ENCODE results near the gene DAB2IP. TPM values are rescaled to one million over a fixed set of nuclear protein-coding genes. Genes with fewer than 3 reads are reported as not detected.

DAB2IP gene
- polyA plus RNA-seq, 1 donor from 2014 or later: not detected

DNA sequence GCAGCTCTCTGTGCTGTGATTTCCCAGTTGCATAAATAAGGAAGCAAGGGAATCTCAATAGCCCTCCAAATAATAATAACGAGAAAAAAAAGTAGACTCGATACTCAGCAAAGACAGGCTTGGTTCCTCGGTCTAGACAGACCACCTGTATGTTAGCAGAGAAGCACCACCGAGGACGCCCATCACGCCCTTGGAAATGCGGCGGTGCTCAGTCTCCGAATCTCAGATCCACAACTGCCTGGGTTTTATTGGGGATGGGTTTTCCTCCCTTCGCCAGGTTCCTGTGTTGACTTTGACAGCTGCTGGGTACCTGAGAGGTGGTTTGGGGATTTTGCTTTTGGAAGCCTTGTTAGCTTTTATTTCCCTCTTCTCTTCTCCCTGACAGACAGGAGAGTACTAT, 7.2 kb downstream of the DAB2IP start:
- Mint-ChIP-seq H3K4me1 (no peaks in the 10 kb centered on the region), H3K27me3 (peaks cover 24% of the 10 kb centered on the region), H3K36me3 (peaks cover 2% of the 10 kb centered on the region), H3K4me3 (no peak overlapping the region), H3K9me3 (peaks cover 0 to 2% (median 0%) of the 10 kb centered on the region in 3 donors), H3K27ac (no peak overlapping the region)

DNA sequence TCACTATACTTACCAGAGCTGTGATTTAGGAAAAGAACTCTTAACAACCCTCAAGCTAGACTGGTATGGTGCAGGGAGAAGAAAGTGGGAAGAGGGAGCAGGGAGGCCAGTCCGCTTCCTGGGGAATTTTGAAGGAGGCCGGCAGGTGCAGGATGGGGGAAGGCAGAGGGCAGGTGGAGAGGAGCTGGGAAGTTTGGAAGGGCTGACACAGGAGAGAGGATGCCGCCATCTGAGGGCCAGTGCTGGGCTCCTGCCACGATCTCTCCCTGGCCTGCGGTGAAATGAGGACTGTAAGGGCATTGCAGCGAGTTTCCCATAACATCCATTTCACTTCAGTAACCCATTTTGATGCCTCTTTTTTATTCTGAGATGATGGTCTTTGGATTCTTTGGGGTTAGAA, 8.9 kb downstream of the DAB2IP start:
- H3K9me3 Mint-ChIP-seq: peaks cover 0 to 2% (median 0%) of the 10 kb centered on the region in 3 donors
- H3K27me3 Mint-ChIP-seq: peaks cover 20% of the 10 kb centered on the region
- H3K4me1 Mint-ChIP-seq: no peaks in the 10 kb centered on the region
- no peak overlapping the region for H3K4me3 Mint-ChIP-seq
- peak overlapping the region in 1 of 3 donors; percentile 2 for H3K27ac Mint-ChIP-seq
- peaks cover 2% of the 10 kb centered on the region for H3K36me3 Mint-ChIP-seq

DNA sequence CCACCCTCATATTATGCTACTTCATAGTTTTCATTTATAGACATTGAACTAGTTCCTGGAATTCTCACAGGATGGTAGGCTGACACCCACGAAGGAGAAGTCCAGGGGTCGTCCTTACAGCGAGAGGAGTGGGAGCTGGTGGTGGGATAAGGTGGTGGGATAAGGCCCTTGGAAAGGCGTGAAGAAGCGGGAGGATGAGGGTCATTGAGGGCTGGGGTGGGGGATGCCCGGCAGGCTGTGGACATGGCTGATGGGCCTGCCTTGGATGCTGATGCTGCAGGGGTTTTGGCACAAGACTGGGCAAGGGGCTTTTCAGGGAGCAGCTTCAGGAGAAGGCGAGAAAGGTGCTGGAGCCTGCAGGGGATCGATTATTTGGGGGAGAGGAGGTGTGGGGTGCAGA, 9.4 kb downstream of the DAB2IP start:
- H3K27ac Mint-ChIP-seq: no peak overlapping the region
- H3K9me3 Mint-ChIP-seq: peaks cover 0 to 2% (median 0%) of the 10 kb centered on the region in 3 donors
- H3K27me3 Mint-ChIP-seq: peaks cover 21% of the 10 kb centered on the region
- no peaks in the 10 kb centered on the region for H3K4me1 Mint-ChIP-seq
- H3K36me3 Mint-ChIP-seq: peaks cover 2% of the 10 kb centered on the region
- H3K4me3 Mint-ChIP-seq: no peak overlapping the region

DNA sequence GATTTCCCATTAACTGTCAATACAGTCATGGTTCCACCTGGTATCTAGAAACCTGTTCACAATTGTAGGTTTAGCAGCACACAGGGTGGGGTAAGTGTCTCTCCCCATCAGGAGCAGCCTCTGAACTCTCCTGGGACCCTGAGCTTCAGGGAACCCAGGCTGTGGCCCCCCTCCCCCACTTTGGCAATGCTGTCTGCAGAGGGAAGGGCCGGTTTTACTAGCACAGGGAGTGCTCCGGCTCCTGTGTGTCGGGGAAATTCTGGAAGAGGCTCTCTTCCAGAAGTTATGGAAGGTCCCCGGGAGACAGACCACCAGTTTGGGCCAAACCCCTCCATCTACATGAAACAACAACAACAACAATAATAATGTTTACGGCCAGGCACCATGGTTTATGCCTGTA, 9.9 kb downstream of the DAB2IP start:
- no peaks in the 10 kb centered on the region for H3K4me1 Mint-ChIP-seq
- peaks cover 0 to 2% (median 0%) of the 10 kb centered on the region in 3 donors for H3K9me3 Mint-ChIP-seq
- H3K4me3 Mint-ChIP-seq: no peak overlapping the region
- H3K27ac Mint-ChIP-seq: no peak overlapping the region
- peaks cover 22% of the 10 kb centered on the region for H3K27me3 Mint-ChIP-seq
- peaks cover 2% of the 10 kb centered on the region for H3K36me3 Mint-ChIP-seq

DNA sequence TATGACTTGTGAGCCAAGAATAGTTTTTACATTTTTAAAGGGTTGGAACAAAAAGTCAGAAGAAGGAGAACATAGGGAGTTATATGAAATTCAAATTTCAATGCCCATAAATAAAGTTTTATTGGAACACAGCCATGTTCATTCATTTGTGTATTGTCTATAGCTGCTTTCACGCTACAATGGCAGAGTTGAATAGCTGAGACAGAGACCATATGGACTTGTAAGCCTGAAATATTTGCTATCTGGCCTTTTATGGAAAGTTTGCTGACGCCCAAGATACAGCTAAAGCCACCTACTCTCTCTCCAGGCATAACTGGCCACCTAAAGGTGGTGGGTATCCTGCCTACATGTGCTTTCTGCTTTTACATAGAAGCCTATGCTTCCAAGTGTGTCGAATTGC, 10.9 kb downstream of the DAB2IP start:
- H3K27me3 Mint-ChIP-seq: peaks cover 18% of the 10 kb centered on the region
- H3K9me3 Mint-ChIP-seq: peaks cover 0 to 2% (median 0%) of the 10 kb centered on the region in 3 donors
- no peak overlapping the region for H3K27ac Mint-ChIP-seq
- H3K4me3 Mint-ChIP-seq: no peak overlapping the region
- peaks cover 2% of the 10 kb centered on the region for H3K36me3 Mint-ChIP-seq
- no peaks in the 10 kb centered on the region for H3K4me1 Mint-ChIP-seq

DNA sequence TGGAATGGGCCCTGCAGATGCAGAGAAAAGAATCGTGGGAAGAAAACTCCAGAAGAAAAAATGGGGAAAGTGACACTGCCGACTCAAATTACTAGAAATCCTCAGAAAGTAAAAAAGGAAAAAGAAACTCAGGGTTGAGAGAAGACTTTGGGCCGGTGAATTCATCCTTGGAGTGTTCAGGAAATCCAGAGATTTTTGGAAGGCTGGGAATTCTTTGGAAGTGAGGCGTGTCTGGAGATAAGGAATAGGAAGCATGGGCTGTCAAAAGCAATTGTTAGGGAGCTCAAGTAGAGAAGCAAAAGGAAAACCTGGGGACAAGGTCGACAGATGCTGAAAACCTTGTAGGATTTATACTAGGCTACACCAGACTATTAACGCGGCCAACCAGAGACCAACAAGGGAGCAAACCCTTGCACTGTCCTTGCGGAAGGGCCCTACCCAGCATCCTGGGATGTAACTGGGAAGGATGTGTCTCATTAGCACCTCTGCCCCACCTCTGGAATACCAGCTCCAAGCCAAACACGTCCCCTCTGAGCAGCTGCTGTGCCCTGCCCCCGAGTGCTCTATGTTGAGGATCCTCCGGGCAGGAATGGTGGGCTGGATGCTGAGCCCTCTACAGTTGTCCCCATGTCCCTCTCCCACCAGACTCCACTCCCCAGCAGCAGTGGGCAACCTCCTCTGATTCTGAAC, 11.6 kb downstream of the DAB2IP start:
- Mint-ChIP-seq H3K27ac (no peak overlapping the region), H3K36me3 (peaks cover 2% of the 10 kb centered on the region), H3K27me3 (peaks cover 16% of the 10 kb centered on the region), H3K9me3 (peaks cover 0 to 2% (median 0%) of the 10 kb centered on the region in 3 donors), H3K4me1 (no peaks in the 10 kb centered on the region), H3K4me3 (peak overlapping the region in 1 of 4 donors; percentile 63)

DNA sequence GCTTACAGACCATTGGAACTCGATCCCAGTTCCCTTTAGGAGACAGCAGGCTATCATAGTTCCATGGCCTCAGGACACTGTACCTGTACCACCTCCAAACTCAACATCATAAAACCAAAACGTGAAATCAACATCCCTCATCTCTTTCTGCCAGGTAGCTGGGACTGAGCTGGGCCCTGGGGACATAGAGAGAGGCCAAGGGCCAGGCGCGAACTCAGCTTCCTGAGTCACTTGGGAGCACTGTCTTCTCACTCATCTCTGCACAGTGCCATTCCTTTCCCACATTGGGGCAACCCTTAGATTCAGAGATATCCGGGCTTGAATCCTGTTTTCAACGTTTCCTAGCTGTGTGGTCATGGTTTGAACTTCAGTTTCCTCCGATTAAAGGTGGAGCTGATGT, 12.2 kb downstream of the DAB2IP start:
- no peak overlapping the region for H3K27ac Mint-ChIP-seq
- peaks cover 16% of the 10 kb centered on the region for H3K27me3 Mint-ChIP-seq
- H3K4me3 Mint-ChIP-seq: no peak overlapping the region
- H3K4me1 Mint-ChIP-seq: no peaks in the 10 kb centered on the region
- peaks cover 2% of the 10 kb centered on the region for H3K36me3 Mint-ChIP-seq
- H3K9me3 Mint-ChIP-seq: peaks cover 0 to 2% (median 0%) of the 10 kb centered on the region in 3 donors

DNA sequence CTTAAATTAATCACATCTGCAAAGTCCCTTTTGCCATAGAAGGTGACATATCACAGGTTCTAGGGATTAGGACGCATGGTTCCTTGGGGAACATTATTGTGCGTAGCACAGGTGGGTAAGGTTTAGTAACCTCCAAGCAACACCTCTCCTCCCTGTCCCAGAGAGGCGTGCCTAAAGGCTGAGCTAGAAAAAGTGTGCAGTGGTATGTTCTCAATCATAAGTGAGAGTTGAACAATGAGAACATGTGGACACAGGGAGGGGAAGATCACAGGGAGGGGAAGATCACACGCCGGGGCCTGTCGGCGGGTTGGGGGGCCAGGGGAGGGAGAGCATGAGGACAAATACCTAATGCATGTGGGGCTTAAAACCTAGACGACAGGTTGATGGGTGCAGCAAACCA, 14.9 kb downstream of the DAB2IP start:
- H3K27me3 Mint-ChIP-seq: peaks cover 21% of the 10 kb centered on the region
- no peak overlapping the region for H3K4me3 Mint-ChIP-seq
- no peak overlapping the region for H3K27ac Mint-ChIP-seq
- H3K9me3 Mint-ChIP-seq: peaks cover 0 to 3% (median 3%) of the 10 kb centered on the region in 3 donors
- H3K36me3 Mint-ChIP-seq: no peaks in the 10 kb centered on the region
- H3K4me1 Mint-ChIP-seq: no peaks in the 10 kb centered on the region

DNA sequence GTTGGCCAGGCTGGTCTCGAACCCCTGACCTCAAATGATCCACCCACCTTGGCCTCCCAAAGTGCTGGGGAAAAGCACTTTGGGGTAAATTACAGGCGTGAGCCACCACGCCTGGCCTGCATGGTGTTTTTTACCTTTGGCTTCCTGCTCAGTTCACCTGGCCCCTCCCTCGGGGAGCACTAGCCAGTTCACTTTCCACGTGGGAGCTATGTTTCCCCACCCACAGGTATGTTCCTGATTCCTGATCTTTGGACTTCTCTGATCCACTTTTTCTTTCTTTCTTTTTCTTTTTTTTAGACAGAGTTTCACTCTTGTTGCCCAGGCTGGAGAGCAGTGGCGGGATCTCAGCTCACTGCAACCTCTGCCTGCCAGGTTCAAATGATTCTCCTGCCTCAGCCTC, 15.8 kb downstream of the DAB2IP start:
- H3K36me3 Mint-ChIP-seq: no peaks in the 10 kb centered on the region
- peaks cover 21% of the 10 kb centered on the region for H3K27me3 Mint-ChIP-seq
- H3K27ac Mint-ChIP-seq: no peak overlapping the region
- H3K4me1 Mint-ChIP-seq: no peaks in the 10 kb centered on the region
- no peak overlapping the region for H3K4me3 Mint-ChIP-seq
- peaks cover 0 to 4% (median 3%) of the 10 kb centered on the region in 3 donors for H3K9me3 Mint-ChIP-seq

DNA sequence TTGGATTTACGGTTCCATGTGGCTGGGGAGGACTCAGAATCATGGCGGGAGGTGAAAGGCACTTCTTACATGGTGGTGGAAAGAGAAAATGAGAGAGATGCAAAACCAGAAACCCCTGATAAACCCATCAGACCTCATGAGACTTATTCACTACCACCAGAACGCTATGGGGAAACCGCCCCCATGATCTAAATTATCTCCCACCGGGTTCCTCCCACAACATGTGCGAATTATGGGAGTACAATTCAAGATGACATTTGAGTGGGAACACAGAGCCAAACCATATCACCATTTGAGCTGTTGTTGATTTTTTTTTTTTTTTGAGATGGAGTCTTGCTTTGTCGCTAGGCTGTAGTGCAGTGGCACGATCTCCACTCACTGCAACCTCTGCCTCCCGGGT, 16.5 kb downstream of the DAB2IP start:
- peaks cover 0 to 4% (median 1%) of the 10 kb centered on the region in 3 donors for H3K9me3 Mint-ChIP-seq
- no peaks in the 10 kb centered on the region for H3K36me3 Mint-ChIP-seq
- H3K27me3 Mint-ChIP-seq: peaks cover 18% of the 10 kb centered on the region
- no peak overlapping the region for H3K27ac Mint-ChIP-seq
- H3K4me1 Mint-ChIP-seq: no peaks in the 10 kb centered on the region
- H3K4me3 Mint-ChIP-seq: no peak overlapping the region

DNA sequence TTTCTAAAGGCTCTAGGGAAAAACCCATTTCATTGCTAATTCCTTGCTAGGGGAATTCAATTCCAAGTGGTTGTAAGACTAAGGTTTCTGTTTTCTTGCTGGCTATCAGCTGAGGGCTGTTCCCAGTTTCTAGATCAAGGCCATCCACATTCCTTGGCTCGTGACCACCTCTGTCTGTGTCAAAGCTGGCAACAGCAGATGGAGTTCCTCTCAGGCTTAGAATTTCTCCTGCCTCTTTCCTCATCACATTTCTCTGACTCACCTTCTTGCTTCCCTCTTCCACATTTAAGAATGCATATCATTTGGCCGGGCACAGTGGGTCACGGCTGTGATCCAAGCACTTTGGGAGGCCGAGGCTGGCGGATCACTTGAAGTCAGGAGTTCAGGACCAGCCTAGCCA, 19.0 kb downstream of the DAB2IP start:
- no peaks in the 10 kb centered on the region for H3K36me3 Mint-ChIP-seq
- H3K9me3 Mint-ChIP-seq: peaks cover 0 to 4% (median 1%) of the 10 kb centered on the region in 3 donors
- no peak overlapping the region for H3K27ac Mint-ChIP-seq
- H3K4me1 Mint-ChIP-seq: no peaks in the 10 kb centered on the region
- H3K4me3 Mint-ChIP-seq: no peak overlapping the region
- peaks cover 33% of the 10 kb centered on the region for H3K27me3 Mint-ChIP-seq

DNA sequence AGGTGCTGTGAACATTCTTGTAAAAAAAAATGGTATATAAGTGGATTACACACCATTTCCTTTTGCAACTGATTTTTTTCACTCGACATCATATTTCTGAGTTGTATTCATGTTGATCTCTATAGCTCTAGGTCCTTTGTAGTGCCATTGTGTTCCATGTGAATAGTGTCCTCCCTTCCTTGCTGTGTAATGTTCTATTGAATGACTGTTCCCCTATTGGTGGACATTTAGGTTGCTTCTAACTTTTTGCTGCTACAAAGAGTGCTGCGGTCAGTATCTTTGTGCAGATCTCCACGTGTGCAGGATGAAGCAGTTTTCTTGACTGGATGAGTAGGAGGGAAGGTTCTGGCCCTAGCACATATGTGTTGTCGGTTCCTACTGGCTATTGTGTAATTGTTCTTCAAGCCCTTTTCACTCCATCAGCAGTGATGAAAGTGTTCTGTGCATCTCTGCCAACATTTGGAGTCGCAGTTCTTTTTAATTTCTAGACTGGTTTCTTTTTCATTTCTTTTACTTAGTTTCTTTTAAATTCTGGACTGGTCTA, 20.2 kb downstream of the DAB2IP start:
- no peak overlapping the region for H3K27ac Mint-ChIP-seq
- H3K9me3 Mint-ChIP-seq: peaks cover 0 to 4% (median 1%) of the 10 kb centered on the region in 3 donors
- no peak overlapping the region for H3K4me3 Mint-ChIP-seq
- H3K27me3 Mint-ChIP-seq: peaks cover 32% of the 10 kb centered on the region
- H3K4me1 Mint-ChIP-seq: no peaks in the 10 kb centered on the region
- H3K36me3 Mint-ChIP-seq: no peaks in the 10 kb centered on the region

DNA sequence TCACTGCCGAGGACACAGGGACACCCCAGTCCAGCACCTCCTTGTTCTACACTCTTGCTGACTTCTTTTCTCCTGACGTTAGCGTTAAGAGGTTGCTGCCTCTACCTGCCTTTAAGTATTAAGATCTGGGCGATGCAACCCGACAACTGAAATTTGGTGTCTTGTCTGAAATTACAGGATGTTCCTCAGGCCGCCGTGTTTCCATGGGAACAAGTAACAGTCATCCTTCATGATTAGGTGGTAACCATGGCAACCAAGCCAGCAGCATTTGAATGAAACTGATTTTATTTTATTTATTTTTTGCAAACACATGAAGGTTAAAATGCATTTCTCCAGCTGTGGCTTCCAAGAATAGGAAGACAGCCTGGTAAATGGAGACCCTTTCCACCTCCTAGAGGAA, 20.8 kb downstream of the DAB2IP start:
- no peaks in the 10 kb centered on the region for H3K4me1 Mint-ChIP-seq
- H3K9me3 Mint-ChIP-seq: peaks cover 0 to 4% (median 1%) of the 10 kb centered on the region in 3 donors
- H3K4me3 Mint-ChIP-seq: no peak overlapping the region
- no peaks in the 10 kb centered on the region for H3K36me3 Mint-ChIP-seq
- H3K27ac Mint-ChIP-seq: no peak overlapping the region
- H3K27me3 Mint-ChIP-seq: peaks cover 32% of the 10 kb centered on the region

DNA sequence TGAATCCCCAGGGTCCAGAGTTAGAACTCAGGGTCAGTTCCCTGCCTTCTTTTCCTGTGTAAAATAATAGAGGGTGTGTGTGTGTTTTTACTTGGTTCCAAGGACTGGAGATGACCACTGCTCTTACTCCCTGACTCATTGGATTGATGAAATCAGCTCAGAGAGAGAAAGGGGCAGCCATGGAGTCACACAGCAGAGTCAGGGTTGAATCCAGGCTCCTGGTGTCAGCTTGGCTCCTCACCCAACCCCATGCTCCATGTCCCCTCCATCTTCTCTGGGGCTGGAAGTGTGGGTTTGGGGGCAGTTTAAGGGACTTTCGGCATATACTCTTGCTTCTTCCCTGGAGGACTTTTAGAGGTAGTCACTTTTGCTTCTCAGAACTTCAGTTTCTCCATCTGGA, 21.6 kb downstream of the DAB2IP start:
- Mint-ChIP-seq H3K9me3 (peaks cover 0 to 4% (median 1%) of the 10 kb centered on the region in 3 donors), H3K36me3 (no peaks in the 10 kb centered on the region), H3K27ac (no peak overlapping the region), H3K4me3 (no peak overlapping the region), H3K27me3 (peaks cover 32% of the 10 kb centered on the region), H3K4me1 (no peaks in the 10 kb centered on the region)

DNA sequence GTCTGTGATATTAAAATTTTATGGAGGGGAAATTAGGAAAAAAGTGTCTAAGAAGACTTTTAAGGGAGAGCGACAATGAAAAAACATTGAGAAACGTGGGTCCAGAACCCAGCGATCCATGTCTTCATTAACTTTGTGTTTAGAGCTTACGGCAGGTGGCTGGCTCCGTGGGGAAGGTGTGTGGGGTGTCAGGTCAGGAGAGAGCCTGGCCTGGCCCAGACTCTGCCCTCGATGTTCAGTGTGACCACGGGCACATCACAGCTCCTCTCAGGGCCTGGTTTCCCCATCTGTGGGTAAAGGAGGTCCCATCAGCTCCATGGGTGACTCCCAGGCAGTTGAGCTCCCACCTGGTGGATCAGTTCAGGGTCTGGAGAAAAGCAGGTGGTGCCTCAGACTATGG, 22.1 kb downstream of the DAB2IP start:
- H3K9me3 Mint-ChIP-seq: peaks cover 0 to 4% (median 1%) of the 10 kb centered on the region in 3 donors
- no peaks in the 10 kb centered on the region for H3K36me3 Mint-ChIP-seq
- no peak overlapping the region for H3K27ac Mint-ChIP-seq
- H3K4me1 Mint-ChIP-seq: no peaks in the 10 kb centered on the region
- H3K27me3 Mint-ChIP-seq: peaks cover 32% of the 10 kb centered on the region
- no peak overlapping the region for H3K4me3 Mint-ChIP-seq

DNA sequence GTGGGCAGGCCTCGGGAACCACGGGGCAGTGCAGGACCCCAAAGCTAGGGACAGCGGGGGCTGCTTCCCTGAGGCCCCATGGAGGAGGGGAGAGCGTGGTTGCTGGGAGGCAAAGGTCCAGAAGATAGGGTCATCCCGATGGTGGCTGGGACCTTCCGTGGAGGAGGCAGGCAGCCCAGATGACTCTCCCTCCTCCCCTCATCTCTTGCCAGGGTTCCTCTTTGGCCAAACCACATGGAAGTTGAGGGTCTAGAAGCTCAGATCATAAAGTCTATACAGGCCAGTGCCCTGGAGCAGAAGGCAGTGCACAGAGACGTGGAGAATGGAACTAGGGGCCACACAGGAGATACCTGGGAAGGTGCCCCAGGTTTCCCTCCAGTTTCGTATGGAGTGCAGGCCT, 22.6 kb downstream of the DAB2IP start:
- Mint-ChIP-seq H3K36me3 (no peaks in the 10 kb centered on the region), H3K27ac (no peak overlapping the region), H3K4me3 (no peak overlapping the region), H3K9me3 (peaks cover 0 to 4% (median 1%) of the 10 kb centered on the region in 3 donors), H3K4me1 (no peaks in the 10 kb centered on the region), H3K27me3 (peaks cover 32% of the 10 kb centered on the region)

Data from IgD-negative memory B cell (primary cell).